C4-2B (cell line): ENCODE results near the gene ANKRD11.

ENCODE experiments used
- ZFX ChIP-seq: fragments of 450-650 bp; IDR thresholded peaks from 2 replicates; pipeline ENCODE4 v1.6.1; 2017
- TF ChIP-seq, protein P1 (sequence below): fragments of 450-650 bp; conservative IDR thresholded peaks from 2 replicates; pipeline ENCODE4 v1.5.1; 2017; ENCODE audit warnings: mild to moderate bottlenecking

- TF ChIP-seq, protein P1, sequence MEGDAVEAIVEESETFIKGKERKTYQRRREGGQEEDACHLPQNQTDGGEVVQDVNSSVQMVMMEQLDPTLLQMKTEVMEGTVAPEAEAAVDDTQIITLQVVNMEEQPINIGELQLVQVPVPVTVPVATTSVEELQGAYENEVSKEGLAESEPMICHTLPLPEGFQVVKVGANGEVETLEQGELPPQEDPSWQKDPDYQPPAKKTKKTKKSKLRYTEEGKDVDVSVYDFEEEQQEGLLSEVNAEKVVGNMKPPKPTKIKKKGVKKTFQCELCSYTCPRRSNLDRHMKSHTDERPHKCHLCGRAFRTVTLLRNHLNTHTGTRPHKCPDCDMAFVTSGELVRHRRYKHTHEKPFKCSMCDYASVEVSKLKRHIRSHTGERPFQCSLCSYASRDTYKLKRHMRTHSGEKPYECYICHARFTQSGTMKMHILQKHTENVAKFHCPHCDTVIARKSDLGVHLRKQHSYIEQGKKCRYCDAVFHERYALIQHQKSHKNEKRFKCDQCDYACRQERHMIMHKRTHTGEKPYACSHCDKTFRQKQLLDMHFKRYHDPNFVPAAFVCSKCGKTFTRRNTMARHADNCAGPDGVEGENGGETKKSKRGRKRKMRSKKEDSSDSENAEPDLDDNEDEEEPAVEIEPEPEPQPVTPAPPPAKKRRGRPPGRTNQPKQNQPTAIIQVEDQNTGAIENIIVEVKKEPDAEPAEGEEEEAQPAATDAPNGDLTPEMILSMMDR: no peak
- TF ChIP-seq ZFX: no peak
Observed at GRCh38 chr16:89318430-89318758, 172.0 kb downstream of the ANKRD11 start.
